Activated CD8-positive, alpha-beta memory T cell treated with anti-CD3 and anti-CD28 coated beads for 24 hours (primary cell): Measurements from ENCODE around the gene KRTAP23-1.

ENCODE experiments used
- DNase-seq: peaks from one replicate; pipeline ENCODE4 v3.0.0-alpha.2; 2020

KRTAP23-1 gene, protein sequence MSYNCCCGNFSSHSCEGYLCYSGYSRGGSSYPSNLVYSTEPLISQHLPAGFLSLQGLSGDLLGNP

DNA sequence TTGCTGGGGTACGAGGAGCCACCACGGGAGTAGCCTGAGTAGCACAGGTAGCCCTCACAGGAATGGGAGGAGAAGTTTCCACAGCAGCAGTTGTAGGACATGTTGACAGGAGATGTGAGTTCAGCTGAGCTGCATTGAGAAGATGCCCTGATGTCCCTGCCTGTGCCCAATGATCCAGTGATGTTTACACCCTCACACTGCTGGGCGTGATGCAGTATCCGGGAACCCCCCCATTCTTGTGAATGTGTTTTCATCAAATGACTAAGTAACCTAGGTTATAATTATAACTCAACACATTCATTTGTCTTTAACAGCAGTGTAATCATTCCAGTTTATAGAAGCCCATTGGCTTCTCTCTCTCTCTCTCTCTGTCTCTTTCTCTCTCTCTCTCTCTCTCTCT lies at the start of gene KRTAP23-1:
Gene KRTAP23-1 (minus strand): TSS at position 101 of the 400 bp plus-strand sequence. CDS start 0 bp downstream, at position 101.
- DNase-seq: no peak

DNA sequence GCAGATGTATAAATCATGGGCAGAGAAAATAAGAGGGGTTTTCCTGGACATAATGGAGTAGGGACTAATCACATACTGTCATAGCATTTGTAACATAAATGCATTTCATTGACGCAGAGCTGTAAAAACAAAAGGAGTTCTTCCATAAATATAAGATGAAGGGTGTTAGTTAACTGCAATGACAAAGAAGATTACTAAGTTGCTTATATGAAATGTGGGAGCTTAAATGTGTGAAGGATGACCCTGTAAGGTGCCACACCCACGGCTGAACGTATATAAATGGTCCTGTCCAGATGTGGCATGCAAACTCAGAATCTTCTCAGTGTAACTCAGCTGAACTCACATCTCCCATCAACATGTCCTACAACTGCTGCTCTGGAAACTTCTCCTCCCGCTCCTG lies 47.3 kb upstream of the KRTAP23-1 start, which contains the start of gene KRTAP13-1:
Gene KRTAP13-1 (plus strand): TSS at position 301 of the 400 bp plus-strand sequence. CDS start 56 bp downstream, at position 357.
- DNase-seq: no peak

DNA sequence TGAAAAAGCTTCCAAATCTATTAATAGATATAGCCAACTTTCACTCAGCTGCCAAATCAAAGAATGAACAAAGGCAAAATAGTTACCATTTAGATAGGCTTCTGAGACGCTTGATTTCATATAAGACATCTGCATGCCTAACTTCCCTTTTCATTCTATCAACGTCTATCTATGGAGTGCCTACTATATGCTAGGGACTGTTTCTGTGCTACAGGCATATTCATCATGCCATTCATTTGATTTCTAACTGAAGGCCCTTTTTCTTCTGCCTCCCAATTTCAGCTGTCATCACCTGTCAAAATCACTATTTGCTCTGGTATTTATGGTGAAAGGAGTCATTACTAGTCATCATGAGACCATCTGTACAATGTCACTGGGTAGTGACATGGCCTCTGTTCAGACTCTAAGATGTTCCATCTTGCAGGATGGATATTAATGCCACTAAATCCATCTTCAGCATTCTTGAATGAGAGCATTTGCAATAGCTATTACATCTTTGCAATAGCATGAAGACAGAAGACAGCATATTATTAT lies 43.2 kb upstream of the KRTAP23-1 start:
- DNase-seq: no peak

DNA sequence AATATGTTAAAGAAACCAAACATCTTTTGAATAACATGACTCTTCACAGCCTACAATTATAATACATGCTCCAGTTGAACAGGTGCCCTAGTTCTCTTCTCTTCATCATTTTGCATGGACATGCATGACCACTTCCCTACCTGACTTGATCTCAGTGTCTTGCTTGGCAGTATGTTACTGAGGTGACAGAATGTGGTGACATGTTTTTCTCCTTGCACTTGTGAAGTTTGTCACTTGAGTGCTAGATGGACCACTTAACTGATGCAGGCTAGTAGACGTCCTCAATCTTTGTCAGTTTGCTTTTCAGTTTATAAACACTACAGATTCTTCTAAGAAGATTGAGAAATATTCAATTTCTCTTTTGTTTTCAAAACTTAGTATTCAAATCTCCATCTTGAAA lies 33.8 kb upstream of the KRTAP23-1 start:
- no peak for DNase-seq

DNA sequence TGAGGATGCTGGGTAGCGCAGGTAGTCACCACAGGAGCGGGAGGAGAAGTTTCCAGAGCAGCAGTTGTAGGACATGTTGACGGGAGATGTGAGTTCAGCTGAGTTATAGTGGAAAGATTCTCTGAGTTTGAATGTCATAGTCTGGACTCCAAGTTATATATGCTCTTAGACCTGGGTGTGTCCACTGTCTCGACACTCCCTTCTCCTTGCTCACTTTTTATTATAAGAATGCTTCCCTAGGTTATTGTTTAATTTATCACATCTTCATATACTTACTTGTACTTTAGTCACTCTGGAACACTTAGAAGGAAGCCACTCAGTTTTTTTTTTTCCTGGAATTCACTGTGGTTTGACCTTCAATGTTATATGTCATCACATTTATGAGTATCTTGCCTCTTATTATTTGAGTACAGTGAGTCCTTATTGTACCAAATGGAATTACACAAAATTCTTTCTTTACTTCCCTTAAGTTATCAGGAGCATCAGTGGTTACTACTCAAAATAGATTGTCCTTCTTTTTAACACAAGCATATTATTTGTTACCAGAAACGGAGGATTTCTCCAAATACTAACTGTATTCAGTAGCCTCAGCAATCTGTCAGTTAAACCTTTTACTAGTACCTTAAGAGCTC lies 23.8 kb upstream of the KRTAP23-1 start, which contains the start of gene KRTAP13-2:
Gene KRTAP13-2 (minus strand): TSS at position 133 of the 632 bp plus-strand sequence. CDS start 58 bp downstream, at position 75.
- no peak for DNase-seq

DNA sequence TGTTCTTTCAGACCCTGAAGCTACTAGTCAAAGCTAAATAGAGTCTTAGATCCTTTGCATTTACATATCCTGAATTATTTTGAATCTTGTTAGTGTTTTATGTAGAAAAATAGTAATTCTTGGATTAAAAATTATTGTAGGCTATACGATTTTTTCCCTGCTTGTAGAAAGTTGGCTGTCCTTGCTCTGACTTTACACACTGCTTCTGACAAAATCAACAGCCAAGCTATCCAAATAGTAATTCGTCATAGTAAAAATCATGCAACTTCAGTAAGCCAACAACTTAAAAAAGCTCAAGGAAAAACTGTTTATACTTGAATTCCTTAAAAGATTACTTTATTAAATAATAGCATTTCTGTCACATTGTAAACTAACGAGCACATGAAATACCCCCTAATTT lies 7.5 kb upstream of the KRTAP23-1 start:
- no peak for DNase-seq

DNA sequence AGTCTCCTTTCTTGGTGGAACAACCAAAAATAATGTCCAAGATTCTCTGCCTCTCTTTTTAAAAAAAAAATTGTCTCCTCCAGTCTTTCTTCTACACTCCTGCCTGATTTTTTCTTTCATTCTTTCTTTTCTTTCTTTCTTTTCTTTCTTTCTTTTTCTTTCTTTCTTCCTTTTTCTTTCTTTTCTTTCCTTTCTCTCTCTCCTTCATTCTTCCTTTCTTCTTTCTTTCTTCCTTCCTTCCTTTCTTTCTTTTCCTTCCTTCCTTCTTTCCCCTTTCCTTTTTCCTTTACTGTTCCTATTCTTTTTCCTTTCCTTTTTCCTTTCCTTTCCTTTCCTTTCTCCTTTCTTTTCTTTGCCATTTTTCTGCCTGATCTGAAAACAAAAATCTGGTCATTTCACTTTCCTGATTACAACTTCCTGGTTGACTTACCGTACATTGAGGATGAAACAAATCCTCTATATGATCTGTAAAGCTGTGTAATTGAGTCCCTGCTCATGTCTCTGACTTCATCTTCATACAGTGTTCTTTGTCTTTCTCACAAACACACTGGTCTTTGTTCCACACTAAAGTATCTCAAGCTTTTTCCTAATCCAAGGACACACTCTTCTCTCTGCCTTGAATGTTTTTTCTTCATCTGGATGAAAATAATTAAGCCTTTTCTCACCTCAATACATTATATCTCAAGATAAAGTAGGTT lies 6.1 kb upstream of the KRTAP23-1 start:
- DNase-seq: no peak

DNA sequence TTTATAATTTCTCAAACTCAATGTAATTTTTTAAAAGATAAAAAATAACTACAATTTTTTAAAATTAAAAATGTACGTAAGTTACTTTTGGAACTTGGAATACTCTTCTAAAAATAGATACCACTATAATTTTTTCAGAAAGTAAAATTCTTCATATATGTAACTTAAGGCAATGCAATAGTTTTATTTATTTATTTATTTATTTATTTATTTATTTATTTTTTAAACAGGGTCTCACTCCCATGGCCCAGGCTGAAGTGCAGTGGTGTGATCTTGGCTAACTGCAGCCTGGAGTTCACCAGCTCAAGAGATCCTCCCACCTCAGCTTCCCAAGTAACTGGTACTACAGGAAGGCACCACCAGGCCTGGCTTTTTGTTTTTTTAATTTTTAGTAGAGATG lies 3.1 kb upstream of the KRTAP23-1 start:
- DNase-seq: no peak

DNA sequence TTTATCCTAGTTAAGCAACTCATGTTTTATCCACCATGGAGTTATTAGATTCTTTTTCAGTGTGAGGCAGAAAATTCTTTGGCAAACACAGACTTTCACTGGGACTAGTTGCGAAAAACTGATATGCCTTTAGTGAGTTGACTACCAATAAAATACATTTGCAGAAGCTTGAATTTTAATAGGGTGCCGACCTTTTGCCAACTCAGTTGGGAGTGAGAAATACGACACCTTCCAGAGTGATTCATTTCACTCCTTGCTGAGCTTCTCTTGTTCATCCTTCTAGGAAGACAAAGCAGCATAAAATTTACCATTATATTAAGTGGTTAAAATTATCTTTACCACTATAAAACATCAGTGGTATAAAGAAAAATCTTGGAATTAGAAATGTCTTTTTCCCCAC lies 1.2 kb upstream of the KRTAP23-1 start:
- DNase-seq: no peak

DNA sequence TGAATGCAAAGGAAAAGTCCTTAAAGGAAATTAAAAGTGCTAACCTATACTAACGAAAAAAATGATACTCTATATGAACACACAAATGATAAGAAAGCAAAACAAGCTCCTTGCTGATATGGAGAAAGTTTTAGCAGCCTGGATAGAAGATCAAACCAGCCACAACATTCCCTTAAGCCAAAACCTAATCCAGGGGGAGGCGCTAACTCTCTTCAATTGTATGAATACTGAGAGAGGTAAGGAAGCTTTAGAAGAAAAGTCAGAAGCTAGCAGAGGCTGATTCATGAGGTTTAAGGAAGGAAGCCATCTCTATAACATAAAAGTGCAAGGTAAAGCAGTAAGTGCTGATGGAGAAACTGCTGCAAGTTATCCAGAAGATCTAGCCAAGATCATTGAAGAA lies 3.4 kb downstream of the KRTAP23-1 start:
- no peak for DNase-seq

DNA sequence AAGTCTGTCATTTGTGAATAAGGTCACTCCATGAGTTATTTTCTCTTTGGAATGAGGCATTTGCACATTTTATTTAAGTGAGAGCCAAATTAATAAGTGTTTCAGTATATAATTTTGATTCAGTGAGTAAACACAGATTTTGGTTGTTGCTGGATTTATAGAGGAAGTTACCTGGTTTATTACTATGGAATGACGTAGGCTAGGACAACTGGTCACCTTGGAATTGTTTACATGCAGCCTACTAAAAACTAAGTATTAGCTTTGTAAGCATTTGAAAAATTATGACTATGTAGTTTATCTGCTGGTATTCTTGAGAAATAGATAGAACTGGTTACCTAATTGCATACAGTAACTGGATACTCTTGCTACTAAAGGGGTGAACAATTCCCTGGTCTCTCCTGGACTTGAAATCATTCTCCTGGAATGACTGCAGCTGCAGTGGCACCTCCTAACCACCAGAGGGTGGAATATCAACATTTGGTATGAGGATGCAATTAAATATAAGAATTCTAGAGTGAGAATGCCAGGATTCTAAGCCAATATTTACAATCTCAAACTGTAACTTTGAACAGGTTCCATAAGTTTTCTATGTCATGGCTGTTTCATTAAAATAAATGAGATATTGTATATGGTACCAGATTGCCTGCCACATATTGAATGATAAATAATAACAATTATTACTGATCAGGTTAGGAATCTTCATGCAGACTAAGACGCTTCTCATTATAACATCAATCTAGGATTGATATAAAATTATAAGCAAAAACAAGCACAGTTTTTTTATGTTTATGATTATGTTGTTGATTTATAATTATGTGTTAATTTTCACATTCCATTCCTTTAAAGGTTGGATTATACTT lies 7.5 kb downstream of the KRTAP23-1 start:
- DNase-seq: no peak

DNA sequence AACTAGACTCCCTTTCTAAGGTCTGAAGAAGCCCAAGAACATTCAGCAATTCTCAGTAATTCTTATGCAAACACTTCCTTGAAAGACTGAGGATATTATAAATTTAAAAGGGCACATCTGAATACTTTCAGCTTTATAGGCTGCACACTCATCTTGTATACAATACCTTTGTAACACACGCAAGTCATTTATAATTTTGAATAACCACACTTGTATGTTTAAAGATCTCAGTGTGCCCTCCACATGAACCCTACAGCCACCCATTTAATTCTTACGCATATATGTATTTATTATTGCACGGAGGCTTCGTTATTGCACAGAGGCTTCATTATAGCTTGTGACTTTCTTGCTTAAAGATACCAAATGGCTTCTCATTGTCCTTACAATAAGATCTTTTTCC lies 9.7 kb downstream of the KRTAP23-1 start:
- DNase-seq: no peak

DNA sequence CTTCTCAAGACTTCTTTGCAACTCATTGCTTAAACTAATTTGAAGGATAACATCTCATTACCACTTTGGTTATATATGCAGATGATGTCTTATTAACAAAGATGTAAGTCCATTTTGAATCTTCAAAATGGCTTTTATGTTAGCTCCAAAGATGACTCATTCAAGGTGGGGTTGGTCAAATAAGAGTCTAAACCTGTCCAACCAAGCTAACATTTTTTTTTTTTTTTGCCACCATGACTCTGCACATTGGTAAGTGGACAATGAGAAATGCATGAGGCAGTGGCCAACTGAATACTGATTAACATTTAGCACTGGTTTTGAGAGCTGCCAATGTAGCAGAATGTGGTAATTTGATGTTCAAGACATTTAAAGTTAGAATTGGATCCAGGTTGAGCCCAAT lies 10.6 kb downstream of the KRTAP23-1 start:
- no peak for DNase-seq

DNA sequence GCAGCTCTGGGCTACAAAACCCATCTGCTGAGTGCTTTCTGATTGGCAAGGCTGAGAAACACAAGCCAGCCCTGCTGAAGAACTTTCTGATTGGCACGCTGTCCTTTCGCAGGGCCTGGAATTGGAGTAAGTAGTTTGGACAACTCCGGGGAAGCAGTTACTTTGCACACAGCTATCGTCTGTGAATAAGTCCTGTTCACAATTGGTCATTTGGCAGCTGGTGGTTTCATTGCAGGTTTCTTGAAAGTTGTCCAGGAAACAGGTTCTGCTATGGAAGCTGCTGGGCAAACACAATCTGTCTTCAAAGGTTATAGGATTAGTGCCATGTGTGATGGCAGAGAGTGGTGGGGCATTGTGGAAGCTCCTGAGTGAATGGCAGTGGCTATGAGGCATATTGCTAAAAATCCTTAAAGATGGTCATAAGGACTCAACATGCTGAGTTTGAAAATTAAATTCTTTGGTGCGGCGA lies 11.1 kb downstream of the KRTAP23-1 start, which contains the start of gene KRTAP27-1:
Gene KRTAP27-1 (minus strand): TSS at position 419 of the 469 bp plus-strand sequence. CDS start 26 bp downstream, at position 393.
- DNase-seq: no peak

DNA sequence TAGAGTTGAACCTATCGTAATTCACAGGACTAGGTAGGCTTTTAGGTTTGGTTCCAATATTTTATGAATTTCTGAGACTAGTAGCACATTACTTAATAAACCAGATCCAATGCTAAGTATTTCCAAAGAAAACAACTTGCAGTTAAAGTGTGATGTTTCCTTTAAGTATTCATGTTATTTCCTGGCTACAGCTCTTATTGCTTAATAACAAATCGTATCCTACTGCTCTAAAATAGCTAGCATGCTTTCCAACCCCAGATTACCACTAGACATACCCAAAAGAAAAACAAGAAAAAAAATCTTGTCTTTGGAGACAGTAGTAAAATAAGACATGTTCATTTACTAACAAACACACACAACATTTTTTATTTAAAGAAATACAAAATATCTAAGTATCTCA lies 11.8 kb downstream of the KRTAP23-1 start:
- no peak for DNase-seq

DNA sequence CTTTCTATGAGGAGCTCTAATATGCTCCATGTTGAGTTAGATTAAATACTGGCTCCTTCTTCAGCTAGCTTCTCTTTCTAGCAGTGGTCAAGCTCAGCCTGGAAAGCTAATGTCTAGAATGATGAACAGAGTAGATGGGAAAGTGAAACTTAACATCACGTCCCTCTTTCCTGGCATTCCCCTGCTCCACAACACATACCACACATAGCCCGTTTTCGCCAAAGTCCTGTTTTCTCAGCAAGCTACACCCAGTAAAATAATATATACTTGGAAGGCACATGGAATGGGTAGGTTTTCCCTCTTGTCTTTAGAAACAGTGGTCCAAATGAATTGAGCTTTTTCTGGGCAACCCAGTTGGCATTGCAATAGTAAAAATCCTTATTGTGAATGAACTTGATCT lies 14.7 kb downstream of the KRTAP23-1 start:
- no peak for DNase-seq

DNA sequence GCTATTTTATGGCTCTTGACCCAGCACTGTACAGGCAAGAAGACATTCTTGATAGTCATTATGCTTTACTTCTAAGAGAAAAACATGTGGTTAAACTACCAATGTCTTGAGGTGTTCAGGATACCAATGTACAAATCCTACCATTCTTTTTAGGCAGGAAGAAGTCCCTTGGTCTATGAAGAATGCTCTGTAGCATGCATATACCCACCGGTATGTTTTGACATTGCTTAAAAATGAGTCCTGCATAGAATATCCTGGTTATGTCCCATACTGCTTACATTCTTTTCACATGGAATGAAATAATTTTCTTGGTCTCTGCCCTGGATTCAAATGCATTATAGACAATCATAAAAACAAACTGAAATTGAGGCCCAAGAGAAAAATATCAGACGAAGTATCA lies 15.7 kb downstream of the KRTAP23-1 start:
- DNase-seq: no peak

DNA sequence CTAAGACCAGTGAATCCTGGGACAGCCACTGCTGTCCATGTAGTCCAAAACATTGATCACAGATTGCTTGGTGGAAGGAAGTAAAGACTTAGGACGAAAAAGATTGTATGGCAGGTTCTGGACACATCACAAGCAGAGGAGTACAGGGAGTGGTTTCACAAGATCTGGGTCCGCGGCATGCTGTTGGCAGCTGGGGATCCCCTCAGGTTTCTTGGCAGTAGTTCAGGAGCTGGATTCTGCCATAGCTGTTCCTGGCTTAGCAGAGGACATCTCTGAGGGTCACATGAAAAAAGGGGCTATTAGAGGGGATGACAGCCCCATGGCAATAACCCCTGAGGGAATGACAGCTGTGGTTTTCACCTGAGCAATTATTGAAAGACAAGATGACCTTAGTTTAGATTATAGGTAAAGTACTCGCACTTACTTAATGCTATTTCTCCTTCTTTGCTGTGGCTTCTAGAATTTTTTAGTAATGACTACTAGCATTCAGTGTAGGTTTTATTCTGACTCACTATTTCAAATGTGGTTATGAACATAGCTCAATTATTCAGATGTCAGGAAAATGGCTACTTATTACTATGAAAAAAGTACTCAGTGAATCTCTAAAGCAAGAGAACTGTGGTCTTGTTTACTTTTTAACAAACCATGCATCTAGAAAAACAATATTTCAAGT lies 19.1 kb downstream of the KRTAP23-1 start:
- DNase-seq: no peak

DNA sequence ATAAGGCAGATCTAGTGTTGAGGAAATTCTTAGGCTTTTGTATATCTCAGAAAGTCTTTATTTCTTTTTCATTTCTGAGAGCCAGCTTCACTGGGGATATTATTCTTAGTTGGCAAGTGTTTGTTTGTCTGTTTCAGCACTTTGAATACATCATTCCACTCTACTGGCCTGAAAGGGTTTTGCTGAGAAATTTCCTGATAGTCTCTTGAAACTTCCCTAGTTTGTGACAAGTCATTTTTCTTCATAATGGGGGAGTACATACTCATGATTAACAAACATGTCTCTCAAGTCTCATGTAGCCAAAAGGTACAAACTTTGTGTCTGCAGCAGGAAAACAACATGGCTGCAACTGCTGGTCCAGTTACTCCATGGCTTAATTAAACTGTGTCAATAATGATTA lies 22.0 kb downstream of the KRTAP23-1 start:
- DNase-seq: no peak

DNA sequence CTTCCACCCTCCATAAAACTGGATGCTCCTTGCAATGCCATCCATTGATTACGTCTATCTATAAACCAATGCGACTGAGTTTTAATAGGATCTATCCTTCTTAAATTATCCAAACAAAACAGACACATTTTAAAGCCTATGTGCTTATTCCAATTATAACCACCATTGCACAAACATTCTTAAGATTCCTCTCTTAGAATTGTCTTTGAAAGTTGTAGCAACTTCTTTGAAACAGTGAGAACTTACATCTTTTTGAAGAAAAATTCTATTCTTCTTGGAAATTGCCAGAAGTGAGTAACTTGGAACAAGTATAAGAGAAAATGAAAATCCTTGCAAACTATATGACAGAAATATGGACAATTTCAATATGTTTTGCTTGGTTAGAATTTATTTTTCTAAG lies 28.2 kb downstream of the KRTAP23-1 start, which contains the start of gene KRTAP26-1:
Gene KRTAP26-1 (minus strand): TSS at position 101 of the 400 bp plus-strand sequence. CDS start 280 bp downstream, outside the sequence.
- DNase-seq: no peak

DNA sequence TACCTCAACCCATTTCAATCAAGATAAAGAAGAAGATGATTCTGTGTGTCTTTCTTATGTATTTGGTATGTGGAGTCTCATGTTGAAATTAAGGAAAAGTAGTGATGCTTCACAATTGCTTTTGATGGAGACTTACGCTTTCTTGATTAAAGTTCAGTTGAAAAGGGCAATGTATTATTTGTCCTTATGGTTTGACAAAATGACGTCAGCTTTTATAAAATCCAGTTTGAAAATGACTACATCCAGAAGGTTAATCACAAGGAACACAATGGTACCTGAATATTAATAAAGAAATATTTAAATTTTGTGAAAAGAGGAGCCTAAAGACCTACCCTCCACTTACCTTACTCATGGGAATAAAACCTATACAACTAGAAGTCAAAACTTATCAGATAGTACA lies 32.7 kb downstream of the KRTAP23-1 start:
- no peak for DNase-seq

DNA sequence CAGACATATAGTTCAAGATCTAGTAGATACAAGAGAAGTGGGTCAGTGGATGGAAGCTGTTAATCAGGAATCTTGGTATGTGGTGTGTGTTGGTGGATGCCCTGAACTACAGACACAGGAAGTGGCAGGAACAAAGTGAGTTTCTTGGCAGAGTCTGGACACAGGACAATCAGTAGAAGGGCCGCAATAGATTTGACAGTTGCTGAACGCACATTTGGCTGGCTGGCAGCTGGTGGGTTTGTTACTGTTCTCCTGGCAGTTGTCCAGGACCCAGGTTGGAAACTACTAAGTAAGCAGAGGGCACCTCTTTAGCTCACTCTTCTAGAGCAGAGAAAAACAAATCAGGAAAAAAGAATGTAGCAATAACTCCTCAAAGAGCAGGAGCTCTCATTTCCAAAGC lies 41.5 kb downstream of the KRTAP23-1 start:
- DNase-seq: no peak
